GM11168 (cell line): ENCODE data around the gene MFNG.

Source experiments
- in situ Hi-C: fragments of 300-500 bp; cut with MboI; formaldehyde crosslinking; loops from one replicate; pipeline ENCODE4 v1.12.0; 2022; ENCODE audit warnings: low sequenced_read_pairs; ENCODE audit not compliant: unreplicated experiment

MFNG gene

DNA sequence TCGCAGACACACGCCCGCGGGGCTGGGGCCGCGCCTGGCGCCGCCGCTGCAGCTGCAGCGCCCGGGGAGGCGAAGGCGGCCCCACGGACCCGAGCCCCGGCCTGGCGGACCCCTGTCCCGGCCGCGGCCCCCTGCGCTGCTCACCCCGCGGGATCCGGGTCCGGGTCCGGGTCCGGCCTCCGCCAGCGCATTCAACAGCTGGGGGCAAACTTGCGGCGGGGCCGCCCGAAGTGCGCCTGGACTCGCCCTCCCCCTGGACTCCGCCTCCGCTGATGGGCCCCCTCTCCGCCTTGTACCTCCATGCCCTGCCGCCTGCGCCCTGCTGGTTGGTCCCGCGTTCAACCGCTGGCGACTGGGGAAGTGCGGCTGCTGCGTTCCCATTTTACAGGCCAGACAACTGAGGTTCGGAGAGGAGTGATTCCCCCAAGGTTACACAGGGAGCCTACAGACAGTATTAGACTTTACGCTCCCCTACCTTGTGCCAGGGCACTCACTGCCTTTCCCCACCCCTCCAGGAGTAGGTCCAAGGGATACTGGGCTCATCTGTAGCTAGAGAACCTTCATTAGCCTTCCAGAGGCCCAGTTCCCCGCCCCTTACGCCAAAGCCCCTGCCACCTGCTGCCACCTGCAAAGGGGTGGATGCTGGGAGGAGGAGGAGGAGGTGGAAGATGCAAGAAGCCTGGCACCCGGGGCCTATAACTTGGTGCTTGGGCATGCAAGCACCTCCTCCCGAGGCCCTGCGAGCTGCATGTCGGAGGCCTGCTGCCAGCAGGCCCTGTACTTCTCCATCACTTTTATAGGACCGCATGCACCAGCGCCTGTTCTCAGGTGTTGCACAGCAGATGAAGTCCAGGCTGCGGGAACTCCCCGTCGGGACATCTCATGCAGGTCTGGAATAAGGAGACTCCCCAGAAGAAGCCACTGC, 58.2 kb downstream of the MFNG start:
- in situ Hi-C loops, result no loop called here

DNA sequence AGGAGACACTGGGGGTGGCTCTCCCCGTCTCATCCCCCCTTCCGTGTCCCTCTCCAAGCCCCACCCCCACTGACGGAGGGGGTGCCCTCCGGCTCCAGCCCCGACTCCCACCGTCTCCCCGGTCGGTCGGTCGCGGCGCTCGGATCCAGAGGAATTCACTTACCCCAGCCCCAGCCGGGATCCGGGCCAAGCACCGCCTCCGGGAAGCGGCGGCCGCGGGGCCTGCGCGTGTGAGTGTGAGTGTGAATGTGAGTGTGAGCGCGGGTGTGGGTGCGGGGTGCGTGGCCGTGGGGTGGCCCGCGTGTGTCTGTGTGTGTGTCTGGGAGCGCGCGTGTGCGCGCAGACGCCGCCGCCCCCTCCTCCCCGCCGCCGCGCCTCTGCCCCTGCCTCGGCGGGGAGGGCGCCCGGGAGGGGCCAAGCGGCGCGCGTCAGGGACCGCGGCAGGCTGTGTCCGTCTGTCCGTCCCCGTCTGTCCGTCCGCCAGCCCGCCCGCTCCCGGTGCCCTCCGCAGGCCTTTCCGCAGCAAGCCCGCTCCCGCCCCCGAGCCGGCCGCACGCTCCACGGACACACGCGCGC, 59.0 kb downstream of the MFNG start, which contains the start of gene ELFN2:
TSS of gene ELFN2 (minus strand) at position 345 of the 576 bp plus-strand sequence. CDS start 51,945 bp downstream, outside the sequence.
- in situ Hi-C loops, result no loop called here

GRCh38 chr22:37426706-37427134, 59.5 kb downstream of the MFNG start:
- in situ Hi-C loops, result no loop called here

DNA sequence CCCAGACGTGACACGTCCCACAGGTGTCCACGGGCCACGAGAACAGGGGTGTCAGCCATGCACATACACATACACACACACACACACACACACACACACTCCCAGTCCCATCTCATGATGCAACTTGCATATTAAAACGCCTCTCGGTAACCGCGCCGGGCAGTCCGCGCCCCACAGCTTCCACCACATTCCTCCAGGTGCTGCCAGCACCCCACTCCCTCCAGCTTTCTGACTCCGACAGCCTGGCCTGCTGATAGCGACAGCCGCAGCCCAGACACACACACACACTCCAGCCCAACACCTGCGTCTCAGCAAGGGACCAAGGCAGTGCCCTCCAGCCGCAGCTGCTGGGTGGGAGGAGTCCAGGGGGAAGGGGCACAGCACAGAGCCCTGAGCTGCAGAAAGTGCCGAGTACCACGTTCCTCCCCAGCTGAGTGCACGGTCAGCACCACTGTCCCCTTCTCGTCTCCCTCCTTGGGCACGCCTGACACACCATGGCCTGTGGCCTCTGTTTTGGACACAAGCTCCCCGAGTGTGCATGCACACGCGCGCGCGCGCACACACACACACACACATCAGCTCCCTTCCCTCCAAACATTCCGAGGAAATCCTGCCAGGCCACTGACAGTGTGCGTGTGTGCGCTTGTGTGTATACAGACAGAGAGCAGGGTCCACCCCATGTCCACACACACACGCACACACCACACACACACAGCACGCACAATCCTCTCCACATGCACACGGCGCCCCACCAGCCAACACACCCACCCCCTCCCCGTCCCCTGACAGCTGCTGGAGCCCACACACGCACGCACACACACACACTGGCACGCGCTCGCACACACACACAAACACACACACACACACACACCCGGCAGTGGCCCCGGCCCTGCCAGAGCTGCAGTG, 60.1 kb downstream of the MFNG start:
- in situ Hi-C loops, result no loop called here

DNA sequence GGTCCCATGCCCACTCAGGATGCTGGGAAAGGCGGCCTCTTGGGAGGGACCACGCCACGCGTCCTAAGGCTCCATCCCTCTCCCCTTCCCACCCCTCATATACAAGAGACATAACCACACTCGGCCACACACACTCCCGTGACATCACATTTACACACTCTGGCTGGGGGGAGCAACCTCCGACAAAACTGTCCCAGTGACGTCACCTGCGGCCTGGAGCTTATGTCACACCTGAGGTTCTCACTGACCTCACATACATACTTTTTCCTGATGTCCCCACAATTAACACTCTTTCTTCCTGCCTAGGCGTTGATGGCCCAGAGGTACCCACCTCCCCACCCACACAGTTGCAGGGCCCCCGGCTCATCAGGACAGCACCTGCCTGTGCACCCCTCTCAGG, 60.8 kb downstream of the MFNG start:
- in situ Hi-C loops, result no loop called here

DNA sequence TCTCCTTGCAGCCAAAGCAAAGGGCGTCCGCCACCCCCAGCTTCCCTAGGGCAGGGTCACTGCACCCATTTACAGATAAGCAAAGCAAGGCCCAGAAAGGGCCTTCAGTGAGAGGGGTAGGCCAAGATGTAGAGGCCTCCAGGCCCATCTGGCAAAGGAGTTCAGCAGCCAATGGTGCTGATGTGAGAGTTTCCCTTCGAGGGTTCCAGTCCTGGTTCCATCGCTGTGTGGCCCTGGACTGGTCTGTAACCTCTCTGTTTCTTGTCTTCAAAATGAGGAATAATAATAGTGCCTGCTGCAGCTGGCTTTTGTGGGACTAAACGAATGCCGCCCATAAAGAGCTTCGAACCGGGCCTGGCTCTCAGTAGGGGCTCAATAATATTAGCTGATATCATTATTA, 62.9 kb downstream of the MFNG start:
- in situ Hi-C loops, result no loop called here

GRCh38 chr22:37421468-37421877, 64.7 kb downstream of the MFNG start:
- in situ Hi-C loops, result no loop called here

GRCh38 chr22:37420686-37421467, 65.3 kb downstream of the MFNG start:
- in situ Hi-C loops, result no loop called here

- in situ Hi-C loops, result no loop called here
These were observed 66.1 kb downstream of the MFNG start for GRCh38 chr22:37419969-37420685.

DNA sequence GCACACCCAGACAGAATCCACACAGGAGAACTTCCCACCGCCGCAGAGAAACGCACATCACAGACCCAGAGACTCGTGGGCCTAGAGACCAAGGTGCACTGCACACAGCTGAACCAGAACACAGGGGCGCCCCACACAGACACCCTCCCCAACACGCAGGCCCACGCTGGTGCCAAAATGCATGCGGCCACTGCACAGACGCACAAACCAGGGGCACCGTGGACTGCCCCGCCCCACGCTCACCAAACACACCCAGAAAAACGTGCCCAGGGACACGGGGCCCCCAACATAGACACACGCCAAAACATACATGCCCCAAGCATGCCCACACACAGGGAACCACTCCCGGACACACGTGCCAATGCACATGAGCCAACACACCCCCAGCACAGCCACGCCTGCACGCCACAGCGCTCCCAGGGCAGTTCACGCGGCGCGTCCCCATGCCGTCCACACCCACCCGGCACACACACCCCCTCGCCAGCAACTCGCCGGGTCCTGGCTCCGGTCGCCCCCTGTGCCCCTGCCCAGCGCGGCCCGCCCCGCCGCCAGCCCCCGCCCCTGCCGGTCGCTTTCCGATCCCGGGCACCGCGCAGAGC, 66.7 kb downstream of the MFNG start:
- in situ Hi-C loops, result no loop called here
